ENCODE measurements around the gene CTNND2. TPM values are rescaled to one million over a fixed set of nuclear protein-coding genes. Genes with fewer than 3 reads are reported as not detected.

The CTNND2 gene
- total and polyA plus RNA-seq, 9 of the 15 experiments (the other 6 are each of a cell fraction or from before 2014, with no cell fraction given) = 0.03 to 0.35 TPM; not detected in 7

GRCh38 chr5:11711932-11712331, 192.3 kb downstream of the CTNND2 start:
- no TSS peak for BruUV-seq (replicated peaks)
- no peaks in the 10 kb centered on the region for H3K79me2 ChIP-seq (ENCODE audit: control insufficient read depth, insufficient read depth, low read length)
- no peak overlapping the region for H3K27ac ChIP-seq (ENCODE audit: extremely low read depth, low read depth, low read length)
- no peak overlapping the region for H3K4me3 ChIP-seq
- WGBS (ENCODE audit: insufficient coverage, low coverage, missing lambda C conversion rate) = 0% methylated on average over 1 of the region's 1 CpG
- DNase-seq (ENCODE audit: extremely low read depth in 1 of 4, low spot score in 3 of 4) (no peak), ATAC-seq (no peak), FAIRE-seq (no peak)
- H2AFZ ChIP-seq (ENCODE audit: low read depth, low read length) = no peak overlapping the region
- H3K36me3 ChIP-seq (ENCODE audit: control insufficient read depth, insufficient read depth, low read length) = no peaks in the 10 kb centered on the region
- H3K9me3 ChIP-seq (replicated peaks; ENCODE audit: control insufficient read depth, insufficient read depth, low read depth, low read length) = no peaks in the 10 kb centered on the region
- no peak overlapping the region for H3K9ac ChIP-seq (ENCODE audit: insufficient read depth in 1 of 2, low read depth in 2 of 2, low read length in 2 of 2)
- intact Hi-C loops (cut with micrococcal nuclease) (no loop called here), in situ Hi-C loops (cut with MboI) (no loop called here)
- H4K20me1 ChIP-seq (replicated peaks; ENCODE audit: control insufficient read depth, insufficient read depth, low read length) = no peaks in the 10 kb centered on the region
- no peaks in the 10 kb centered on the region for H3K4me1 ChIP-seq (replicated peaks in 1 of 2; ENCODE audit: control insufficient read depth in 2 of 2, insufficient read depth in 2 of 2, low read length in 2 of 2)
- H3K9me1 ChIP-seq (ENCODE audit: control insufficient read depth, insufficient read depth, low read length) = no peaks in the 10 kb centered on the region
- no peaks in the 10 kb centered on the region for H3K27me3 ChIP-seq (ENCODE audit: control insufficient read depth in 2 of 2, insufficient read depth in 2 of 2, low read length in 2 of 2)
- H3K4me2 ChIP-seq (ENCODE audit: insufficient read depth, low read length) = no peak overlapping the region
- ChIA-PET CTCF (ENCODE audit: low intra/inter-chr PET ratio) (no interaction called here), POLR2A (no interaction called here)
- TF ChIP-seq ZNF589 (CRISPR knock-in tag; IDR thresholded peaks at IDR 0.05; ENCODE audit: low read depth) (no peak), RHOXF2B (CRISPR knock-in tag; conservative IDR thresholded peaks at IDR 0.05) (no peak), ATF7 (IDR thresholded peaks at IDR 0.05) (no peak), HMG20A (CRISPR knock-in tag; conservative IDR thresholded peaks at IDR 0.05) (no peak), ARHGAP35 (IDR thresholded peaks at IDR 0.05; ENCODE audit: partially characterized antibody) (no peak), GMEB1 (CRISPR knock-in tag; IDR thresholded peaks at IDR 0.05) (no peak)

Data from K562 (cell line).